Natural killer cell treated with Interleukin-12 subunit alpha and Interleukin-12 subunit beta and Interleukin-15 and Interleukin-18, amount 100 ng/mL, for 72 hours (primary cell): ENCODE measurements around the gene TUBB2B. TPM values are rescaled to one million over a fixed set of nuclear protein-coding genes. Genes with fewer than 3 reads are reported as not detected.
A peak's percentile ranks its signal among the peaks of the same experiment; 100 is the strongest.
"Not testable (repeated sequence)": the region's sequence is repeated elsewhere in the genome, so short reads cannot be mapped to it uniquely, and the experiment has no call there.

Experiments
- ATAC-seq, 2 donors: fragments of 150-1000 bp; cut with Tn5 transposase in 1 of 2; sonication (Bioruptor Pico), chemical (Tn5 transposase) in 1 of 2; 2 replicates each; pipeline ENCODE4 v1.10.0; 2021
- DNase-seq: peaks from one replicate; pipeline ENCODE4 v3.0.0; 2022; ENCODE audit warnings: low spot score
- H3K27ac Mint-ChIP-seq, 2 donors: 1 replicate in 1 of 2; 2 replicates in 1 of 2; pipeline ENCODE4 v1.8.0; 2022; ENCODE audit warnings: mixed read lengths in 2 of 2, mild to moderate bottlenecking in 1 of 2, moderate library complexity in 1 of 2
- H3K27me3 Mint-ChIP-seq, 2 donors: 1 replicate in 1 of 2; 2 replicates in 1 of 2; pipeline ENCODE4 v1.8.0; 2022; ENCODE audit warnings: mixed read lengths in 2 of 2
- H3K36me3 Mint-ChIP-seq: one replicate; pipeline ENCODE4 v1.8.0; 2022; ENCODE audit warnings: mixed read lengths
- H3K4me1 Mint-ChIP-seq, 2 donors: 1 replicate in 1 of 2; 2 replicates in 1 of 2; pipeline ENCODE4 v1.8.0; 2022; ENCODE audit warnings: low read depth in 2 of 2, mixed read lengths in 2 of 2, mild to moderate bottlenecking in 1 of 2
- H3K4me3 Mint-ChIP-seq: one replicate; pipeline ENCODE4 v1.8.0; 2022; ENCODE audit warnings: mixed read lengths
- H3K9me3 Mint-ChIP-seq: 2 replicates; pipeline ENCODE4 v1.8.0; 2022; ENCODE audit warnings: mixed read lengths
- total RNA-seq, 2 donors: library from RNA; stranded (reverse); gene quantifications; one replicate each; pipeline ENCODE4 v1.2.3, GENCODE V29; 2022

Gene TUBB2B
- total RNA-seq, 2 donors from 2014 or later, result not detected

- Mint-ChIP-seq H3K27ac (no peak overlapping the region), H3K4me3 (no peak overlapping the region), H3K4me1 (no peaks in the 10 kb centered on the region), H3K36me3 (no peaks in the 10 kb centered on the region), H3K9me3 (no peaks in the 10 kb centered on the region), H3K27me3 (peaks cover 12 to 13% of the 10 kb centered on the region in 2 donors)
- ATAC-seq, result no peak
- DNase-seq, result no peak
Measured at GRCh38 chr6:3193102-3193849, 34.2 kb downstream of the TUBB2B start.

GRCh38 chr6:3190779-3191178 is 36.7 kb downstream of the TUBB2B start:
- Mint-ChIP-seq H3K27ac (no peak overlapping the region), H3K4me3 (no peak overlapping the region), H3K4me1 (no peaks in the 10 kb centered on the region), H3K36me3 (no peaks in the 10 kb centered on the region), H3K27me3 (peaks cover 18 to 21% of the 10 kb centered on the region in 2 donors), H3K9me3 (no peaks in the 10 kb centered on the region)
- DNase-seq, result no peak
- ATAC-seq, result no peak

- DNase-seq (no peak), ATAC-seq (no peak)
- Mint-ChIP-seq H3K27me3 (peaks cover 21 to 27% of the 10 kb centered on the region in 2 donors), H3K9me3 (no peaks in the 10 kb centered on the region), H3K4me3 (no peak overlapping the region), H3K36me3 (no peaks in the 10 kb centered on the region), H3K27ac (no peak overlapping the region), H3K4me1 (no peaks in the 10 kb centered on the region)
Measured at GRCh38 chr6:3190056-3190455, 37.4 kb downstream of the TUBB2B start.

GRCh38 chr6:3189192-3189591 is 38.3 kb downstream of the TUBB2B start:
- H3K9me3 Mint-ChIP-seq, H3K27ac Mint-ChIP-seq, H3K4me1 Mint-ChIP-seq, DNase-seq, H3K36me3 Mint-ChIP-seq, H3K4me3 Mint-ChIP-seq, ATAC-seq: not testable (repeated sequence)
- peaks cover 21 to 35% of the 10 kb centered on the region in 2 donors for H3K27me3 Mint-ChIP-seq

- Mint-ChIP-seq H3K4me1 (no peaks in the 10 kb centered on the region), H3K4me3 (no peak overlapping the region), H3K36me3 (no peaks in the 10 kb centered on the region), H3K27ac (no peak overlapping the region), H3K27me3 (peaks cover 21 to 44% of the 10 kb centered on the region in 2 donors), H3K9me3 (no peaks in the 10 kb centered on the region)
- no peak for ATAC-seq
- DNase-seq, result no peak
Measured at GRCh38 chr6:3188262-3188661, 39.2 kb downstream of the TUBB2B start.

GRCh38 chr6:3186974-3187382 is 40.5 kb downstream of the TUBB2B start:
- Mint-ChIP-seq H3K27me3 (peaks cover 23 to 42% of the 10 kb centered on the region in 2 donors), H3K4me3 (no peak overlapping the region), H3K9me3 (no peaks in the 10 kb centered on the region), H3K27ac (no peak overlapping the region), H3K36me3 (no peaks in the 10 kb centered on the region), H3K4me1 (no peaks in the 10 kb centered on the region)
- ATAC-seq, result no peak
- no peak for DNase-seq

- Mint-ChIP-seq H3K9me3 (no peaks in the 10 kb centered on the region), H3K27ac (no peak overlapping the region), H3K4me1 (no peaks in the 10 kb centered on the region), H3K27me3 (peaks cover 20 to 32% of the 10 kb centered on the region in 2 donors), H3K36me3 (no peaks in the 10 kb centered on the region), H3K4me3 (no peak overlapping the region)
- ATAC-seq (no peak), DNase-seq (no peak)
Measured at GRCh38 chr6:3183066-3183465, 44.4 kb downstream of the TUBB2B start.

GRCh38 chr6:3181105-3181504 is 46.3 kb downstream of the TUBB2B start:
- H3K4me1 Mint-ChIP-seq, result no peaks in the 10 kb centered on the region
- no peaks in the 10 kb centered on the region for H3K36me3 Mint-ChIP-seq
- DNase-seq (no peak), ATAC-seq (no peak)
- no peak overlapping the region for H3K4me3 Mint-ChIP-seq
- H3K9me3 Mint-ChIP-seq, result no peaks in the 10 kb centered on the region
- H3K27ac Mint-ChIP-seq, result no peak overlapping the region
- peaks cover 17 to 27% of the 10 kb centered on the region in 2 donors for H3K27me3 Mint-ChIP-seq

- DNase-seq, H3K4me1 Mint-ChIP-seq, H3K9me3 Mint-ChIP-seq, H3K36me3 Mint-ChIP-seq, H3K27ac Mint-ChIP-seq: not testable (repeated sequence)
- H3K4me3 Mint-ChIP-seq, result peak overlapping the region; percentile 36
- ATAC-seq, result peak; percentile 33 to 36
- peaks cover 17 to 18% of the 10 kb centered on the region in 2 donors for H3K27me3 Mint-ChIP-seq
Measured at GRCh38 chr6:3179945-3180344, 47.5 kb downstream of the TUBB2B start.

GRCh38 chr6:3178666-3179065 is 48.8 kb downstream of the TUBB2B start:
- H3K27me3 Mint-ChIP-seq, result peaks cover 4 to 18% of the 10 kb centered on the region in 2 donors
- not testable (repeated sequence) for H3K4me1 Mint-ChIP-seq, H3K9me3 Mint-ChIP-seq, H3K36me3 Mint-ChIP-seq, ATAC-seq, H3K27ac Mint-ChIP-seq, DNase-seq, H3K4me3 Mint-ChIP-seq

GRCh38 chr6:3176562-3177355 is 50.7 kb downstream of the TUBB2B start:
- Mint-ChIP-seq H3K27ac (no peak overlapping the region), H3K9me3 (no peaks in the 10 kb centered on the region), H3K4me1 (no peaks in the 10 kb centered on the region), H3K36me3 (no peaks in the 10 kb centered on the region), H3K4me3 (no peak overlapping the region), H3K27me3 (peaks cover 0 to 19% of the 10 kb centered on the region in 2 donors)
- DNase-seq, result no peak
- peak; percentile 83 to 86 for ATAC-seq

GRCh38 chr6:3175715-3176402 is 51.6 kb downstream of the TUBB2B start:
- ATAC-seq, result no peak
- DNase-seq, result no peak
- no peak overlapping the region for H3K4me3 Mint-ChIP-seq
- H3K9me3 Mint-ChIP-seq, result no peaks in the 10 kb centered on the region
- H3K27ac Mint-ChIP-seq, result no peak overlapping the region
- H3K36me3 Mint-ChIP-seq, result no peaks in the 10 kb centered on the region
- no peaks in the 10 kb centered on the region for H3K4me1 Mint-ChIP-seq
- peaks cover 0 to 17% of the 10 kb centered on the region in 2 donors for H3K27me3 Mint-ChIP-seq
